Measurements from ENCODE around the gene TEX19. TPM values are rescaled to one million over a fixed set of nuclear protein-coding genes. Genes with fewer than 3 reads are reported as not detected.
"Not testable (repeated sequence)": the region's sequence is repeated elsewhere in the genome, so short reads cannot be mapped to it uniquely, and the experiment has no call there.

The TEX19 gene
- total and polyA plus RNA-seq, 9 of the 15 experiments (the other 6 are each of a cell fraction or from before 2014, with no cell fraction given) = 0.10 to 4.9 (median 1.9) TPM

DNA sequence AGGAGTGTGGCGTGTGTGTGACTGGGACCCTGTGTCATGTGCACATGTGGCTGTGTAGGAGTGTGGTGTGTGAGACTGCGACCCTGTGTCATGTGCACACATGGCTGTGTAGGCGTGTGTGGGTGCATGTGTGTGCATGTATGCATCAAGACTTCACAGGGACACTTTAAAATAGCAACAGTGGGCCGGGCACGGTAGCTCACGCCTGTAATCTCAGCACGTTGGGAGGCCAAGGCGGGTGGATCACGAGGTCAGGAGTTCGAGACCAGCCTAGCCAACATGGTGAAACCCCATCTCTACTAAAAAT, 22.6 kb downstream of the TEX19 start:
- H3K79me2 ChIP-seq (ENCODE audit: control insufficient read depth, insufficient read depth, low read length); H3K36me3 ChIP-seq (ENCODE audit: control insufficient read depth, insufficient read depth, low read length); H3K9me1 ChIP-seq (ENCODE audit: control insufficient read depth, insufficient read depth, low read length); intact Hi-C loops (cut with micrococcal nuclease); BruUV-seq (replicated peaks); ATAC-seq; H3K4me3 ChIP-seq; H3K4me2 ChIP-seq (ENCODE audit: insufficient read depth, low read length); DNase-seq (ENCODE audit: extremely low read depth in 1 of 4, low spot score in 3 of 4); H3K27ac ChIP-seq (ENCODE audit: extremely low read depth, low read depth, low read length); H3K9me3 ChIP-seq (replicated peaks; ENCODE audit: control insufficient read depth, insufficient read depth, low read depth, low read length); in situ Hi-C loops (cut with MboI); H3K9ac ChIP-seq (ENCODE audit: insufficient read depth in 1 of 2, low read depth in 2 of 2, low read length in 2 of 2); CTCF ChIA-PET (ENCODE audit: low intra/inter-chr PET ratio); H4K20me1 ChIP-seq (replicated peaks; ENCODE audit: control insufficient read depth, insufficient read depth, low read length); H3K27me3 ChIP-seq (ENCODE audit: control insufficient read depth in 2 of 2, insufficient read depth in 2 of 2, low read length in 2 of 2); FAIRE-seq: not testable (repeated sequence)
- Histone ChIP-seq H3K4me1 (replicated peaks in 1 of 2; ENCODE audit: control insufficient read depth in 2 of 2, insufficient read depth in 2 of 2, low read length in 2 of 2) (peaks cover 3 to 58% of the 10 kb centered on the region in 2 experiments; a peak in 2 of 5 replicates), H2AFZ (ENCODE audit: low read depth, low read length) (peak overlapping the region; percentile 82)
- POLR2A ChIA-PET = interaction anchor here (0.8 to 1.0 kb wide), 3 partner anchors 9 to 41 kb away, joined by 3 to 4 read pairs (median 3); no protein-coding TSS in a partner anchor
- 46% methylated on average over 10 of the region's 10 CpGs for WGBS (ENCODE audit: insufficient coverage, low coverage, missing lambda C conversion rate)
- TF ChIP-seq POLR2G (IDR thresholded peaks at IDR 0.05; ENCODE audit: low read depth, low read length) (peak; percentile 20; the same call in 1 of the 2 replicates), MAX (CRISPR knock-in tag; IDR thresholded peaks at IDR 0.05) (peak; percentile 77)
- TF ChIP-seq, protein P1, sequence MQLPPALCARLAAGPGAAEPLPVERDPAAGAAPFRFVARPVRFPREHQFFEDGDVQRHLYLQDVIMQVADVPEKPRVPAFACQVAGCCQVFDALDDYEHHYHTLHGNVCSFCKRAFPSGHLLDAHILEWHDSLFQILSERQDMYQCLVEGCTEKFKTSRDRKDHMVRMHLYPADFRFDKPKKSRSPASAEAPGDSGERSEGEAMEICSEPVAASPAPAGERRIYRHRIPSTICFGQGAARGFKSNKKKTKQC (CRISPR knock-in tag; IDR thresholded peaks at IDR 0.05) = 0 out of 2 replicates have a peak, but pooled peaks have one; percentile 11

- H3K36me3 ChIP-seq (ENCODE audit: control insufficient read depth, insufficient read depth, low read length); DNase-seq (ENCODE audit: extremely low read depth in 1 of 4, low spot score in 3 of 4); H4K20me1 ChIP-seq (replicated peaks; ENCODE audit: control insufficient read depth, insufficient read depth, low read length); CTCF ChIA-PET (ENCODE audit: low intra/inter-chr PET ratio); POLR2A ChIA-PET; H3K79me2 ChIP-seq (ENCODE audit: control insufficient read depth, insufficient read depth, low read length); FAIRE-seq; H3K9me1 ChIP-seq (ENCODE audit: control insufficient read depth, insufficient read depth, low read length); H3K27me3 ChIP-seq (ENCODE audit: control insufficient read depth in 2 of 2, insufficient read depth in 2 of 2, low read length in 2 of 2); BruUV-seq (replicated peaks); H3K9ac ChIP-seq (ENCODE audit: insufficient read depth in 1 of 2, low read depth in 2 of 2, low read length in 2 of 2); H3K9me3 ChIP-seq (replicated peaks; ENCODE audit: control insufficient read depth, insufficient read depth, low read depth, low read length); intact Hi-C loops (cut with micrococcal nuclease); ATAC-seq; in situ Hi-C loops (cut with MboI); H3K4me3 ChIP-seq; H2AFZ ChIP-seq (ENCODE audit: low read depth, low read length); H3K4me2 ChIP-seq (ENCODE audit: insufficient read depth, low read length); H3K27ac ChIP-seq (ENCODE audit: extremely low read depth, low read depth, low read length): not testable (repeated sequence)
- 60% methylated on average over 12 of the region's 21 CpGs for WGBS (ENCODE audit: insufficient coverage, low coverage, missing lambda C conversion rate)
- peaks cover 3 to 64% of the 10 kb centered on the region in 2 experiments; a peak in 3 of 5 replicates for H3K4me1 ChIP-seq (replicated peaks in 1 of 2; ENCODE audit: control insufficient read depth in 2 of 2, insufficient read depth in 2 of 2, low read length in 2 of 2)
- peak; percentile 96 for TF ChIP-seq ZNF121 (CRISPR knock-in tag; conservative IDR thresholded peaks at IDR 0.05)
- 0 out of 2 replicates have a peak, but pooled peaks have one; percentile 63 for TF ChIP-seq BCOR (IDR thresholded peaks at IDR 0.05)
Measured at GRCh38 chr17:82382220-82382932, 23.3 kb downstream of the TEX19 start.
